HCT116 (cell line): ENCODE results near the gene ACADS. TPM values are rescaled to one million over a fixed set of nuclear protein-coding genes. Genes with fewer than 3 reads are reported as not detected.

Experiments used
- ATAC-seq: fragments of 200-7000 bp; cut with Tn5 transposase; 2 replicates; pipeline ENCODE4 v1.9.1; 2020; ENCODE audit warnings: mild to moderate bottlenecking, moderate library complexity
- BruUV-seq: library from RNA; stranded (reverse); fragments of 400-500 nt; replicated peaks from 2 replicates; lab custom pipeline; 2021; lab: Mats Ljungman, UMichigan
- CTCF ChIA-PET: fragments of 300-600 bp; sonication (Branson Sonifier 250); formaldehyde crosslinking; loops from one replicate; lab custom pipeline; 2021; ENCODE audit warnings: antibody characterized with exemption; lab: Charles Lee
- POLR2A ChIA-PET: fragments of 300-600, 350-600 bp; sonication (Branson Sonifier 250); formaldehyde crosslinking; loops from one replicate; lab custom pipeline; 2021; ENCODE audit warnings: antibody characterized with exemption; lab: Charles Lee
- RAD21 ChIA-PET, 2 experiments: fragments of 300-600 bp; sonication (Branson Sonifier 250); formaldehyde crosslinking; loops; one replicate each; lab custom pipeline; 2023; ENCODE audit warnings: low total read pairs in 2 of 2; ENCODE audit not compliant: uncharacterized antibody in 2 of 2, unreplicated experiment in 2 of 2, low non-redundant PET in 1 of 2; lab: Charles Lee
- DNase-seq: peaks from one replicate; pipeline ENCODE4 v3.0.0-alpha.2; 2010; ENCODE audit warnings: low read depth, low spot score
- H2AFZ ChIP-seq: fragments of 200-600 bp; shearing (Covaris generic), sonication (generic); 2 replicates; pipeline ENCODE4 v1.6.1; 2017; ENCODE audit warnings: low read depth, mixed run types, mixed read lengths, antibody characterized with exemption, low read length; ENCODE audit not compliant: poor library complexity, severe bottlenecking
- H3K27ac ChIP-seq: 2 replicates; pipeline ENCODE4 v1.5.1; 2012; ENCODE audit warnings: low read depth, low read length
- H3K27me3 ChIP-seq: fragments of 200-600 bp; sonication (generic); 2 replicates; pipeline ENCODE4 v1.6.1; 2016; ENCODE audit warnings: mixed run types, low read length, mixed read lengths; ENCODE audit not compliant: insufficient read depth
- H3K36me3 ChIP-seq, 2 experiments: fragments of 200-500 bp in 1 of 2; fragments of 200-600 bp in 1 of 2; sonication (Bioruptor generic) in 1 of 2; sonication (generic) in 1 of 2; 2 replicates each; pipeline versions ENCODE4 v1.5.1 to v1.6.1; 2014 to 2016; ENCODE audit warnings: low read length in 2 of 2, inconsistent platforms in 1 of 2, mixed read lengths in 1 of 2, mixed run types in 1 of 2; ENCODE audit not compliant: insufficient read depth in 2 of 2, control insufficient read depth in 1 of 2
- H3K4me1 ChIP-seq, 2 experiments: fragments of 200-600 bp in 1 of 2; sonication (generic) in 1 of 2; 2 replicates each; pipeline versions ENCODE4 v1.5.1 to v1.6.1; 2012 to 2017; ENCODE audit warnings: low read length in 2 of 2, inconsistent platforms in 1 of 2, mild to moderate bottlenecking in 1 of 2, mixed read lengths in 1 of 2, mixed run types in 1 of 2, moderate library complexity in 1 of 2; ENCODE audit not compliant: insufficient read depth in 2 of 2, control insufficient read depth in 1 of 2
- H3K4me2 ChIP-seq: fragments of 200-600 bp; sonication (generic); 2 replicates; pipeline ENCODE4 v1.6.1; 2017; ENCODE audit warnings: mixed run types, low read length, mixed read lengths
- H3K4me3 ChIP-seq, 2 experiments: fragments of 200-600 bp in 1 of 2; sonication (generic) in 1 of 2; replicated peaks in 1 of 2; 2 replicates each; pipeline ENCODE4 v1.5.1; 2011 to 2016; ENCODE audit warnings: low read length in 2 of 2, control low read depth in 1 of 2, low read depth in 1 of 2, mild to moderate bottlenecking in 1 of 2, mixed read lengths in 1 of 2, mixed run types in 1 of 2
- H3K79me2 ChIP-seq: fragments of 200-600 bp; sonication (generic); 2 replicates; pipeline ENCODE4 v1.6.1; 2017; ENCODE audit warnings: mild to moderate bottlenecking, mixed run types, low read length, moderate library complexity, mixed read lengths; ENCODE audit not compliant: insufficient read depth
- H3K9ac ChIP-seq: fragments of 200-600 bp; sonication (generic); 2 replicates; pipeline ENCODE4 v1.6.1; 2016; ENCODE audit warnings: low read length, mixed read lengths
- H3K9me2 ChIP-seq: fragments of 200-600 bp; sonication (generic), shearing (Covaris generic); 2 replicates; pipeline ENCODE4 v1.6.1; 2017; ENCODE audit warnings: mixed run types, mild to moderate bottlenecking, moderate library complexity; ENCODE audit not compliant: insufficient read depth
- H3K9me3 ChIP-seq, 2 experiments: fragments of 200-500 bp in 1 of 2; fragments of 200-600 bp in 1 of 2; sonication (Bioruptor generic) in 1 of 2; sonication (generic) in 1 of 2; 2 replicates each; pipeline ENCODE4 v1.6.1; 2014 to 2017; ENCODE audit warnings: low read length in 2 of 2, mixed read lengths in 2 of 2, inconsistent platforms in 1 of 2, low read depth in 1 of 2, mild to moderate bottlenecking in 1 of 2, mixed run types in 1 of 2, moderate library complexity in 1 of 2; ENCODE audit not compliant: control insufficient read depth in 1 of 2, insufficient read depth in 1 of 2
- H4K20me1 ChIP-seq: fragments of 200-600 bp; sonication (generic), shearing (Covaris generic); 2 replicates; pipeline ENCODE4 v1.6.1; 2017; ENCODE audit warnings: mixed run types, mild to moderate bottlenecking, moderate library complexity; ENCODE audit not compliant: insufficient read depth
- CEBPB ChIP-seq: IDR thresholded peaks from 2 replicates; pipeline ENCODE4 v1.6.1; 2012; ENCODE audit warnings: low read depth
- EGR1 ChIP-seq: IDR thresholded peaks from 2 replicates; pipeline ENCODE4 v1.6.1; 2012; ENCODE audit warnings: low read depth
- ELF1 ChIP-seq: IDR thresholded peaks from 2 replicates; pipeline ENCODE4 v1.6.1; 2012; ENCODE audit warnings: low read depth, borderline replicate concordance
- EZH2 ChIP-seq: fragments of 200-600 bp; sonication (generic); IDR thresholded peaks from 2 replicates; pipeline ENCODE4 v1.6.1; 2017; ENCODE audit warnings: antibody characterized with exemption, mixed run types
- EZH2phosphoT487 ChIP-seq: fragments of 200-600 bp; IDR thresholded peaks from 2 replicates; pipeline ENCODE4 v1.6.1; 2018; ENCODE audit warnings: antibody characterized with exemption, borderline replicate concordance
- FOSL1 ChIP-seq: IDR thresholded peaks from 2 replicates; pipeline ENCODE4 v1.6.1; 2012; ENCODE audit warnings: low read depth
- JUND ChIP-seq: IDR thresholded peaks from 2 replicates; pipeline ENCODE4 v1.6.1; 2012
- POLR2A ChIP-seq: IDR thresholded peaks from 2 replicates; pipeline ENCODE4 v1.7.0; 2011; ENCODE audit warnings: borderline replicate concordance; ENCODE audit not compliant: insufficient read depth, insufficient read length; ENCODE audit errors: extremely low read depth
- SP1 ChIP-seq: IDR thresholded peaks from 2 replicates; pipeline ENCODE4 v1.6.1; 2012; ENCODE audit warnings: low read depth
- SRF ChIP-seq: IDR thresholded peaks from 2 replicates; pipeline ENCODE4 v1.6.1; 2012; ENCODE audit warnings: low read depth
- TCF7L2 ChIP-seq: IDR thresholded peaks from 2 replicates; pipeline ENCODE4 v1.7.0; 2011; ENCODE audit warnings: borderline replicate concordance, inconsistent platforms; ENCODE audit not compliant: insufficient read depth, insufficient read length; ENCODE audit errors: extremely low read depth
- ZFX ChIP-seq: fragments of 450-650 bp; IDR thresholded peaks from 2 replicates; pipeline ENCODE4 v1.6.1; 2017
- intact Hi-C: fragments of 100-400 bp; cut with micrococcal nuclease; formaldehyde crosslinking; loops from 2 replicates; pipeline ENCODE4 v1.10.0; 2022
- total RNA-seq: library from RNA; stranded (reverse); gene quantifications from one replicate; pipeline ENCODE4 v1.2.1, GENCODE V29; 2021; ENCODE audit not compliant: unreplicated experiment
- TF ChIP-seq, protein P1 (sequence below): IDR thresholded peaks from 2 replicates; pipeline ENCODE4 v1.6.1; 2011; ENCODE audit warnings: mild to moderate bottlenecking, low read length, moderate library complexity; ENCODE audit not compliant: insufficient replicate concordance; ENCODE audit errors: extremely low read depth
- TF ChIP-seq, protein P2 (sequence below): IDR thresholded peaks from 2 replicates; pipeline ENCODE4 v1.6.1; 2012
- TF ChIP-seq, protein P3 (sequence below), 3 experiments: fragments of 200-600 bp in 1 of 3; sonication (generic) in 1 of 3; IDR thresholded peaks in 2 of 3; conservative IDR thresholded peaks in 1 of 3; 2 replicates each; pipeline ENCODE4 v1.5.1; 2012 to 2017; ENCODE audit warnings: low read depth in 2 of 3, low read length in 2 of 3, antibody characterized with exemption in 1 of 3, borderline replicate concordance in 1 of 3, control low read depth in 1 of 3, mild to moderate bottlenecking in 1 of 3, mixed read lengths in 1 of 3, mixed run types in 1 of 3, moderate library complexity in 1 of 3; ENCODE audit not compliant: insufficient read depth in 1 of 3
- TF ChIP-seq, protein P4 (sequence below): IDR thresholded peaks from 2 replicates; pipeline ENCODE4 v1.6.1; 2012

Gene ACADS
- total RNA-seq, 1 experiment from 2014 or later = 21.4 TPM

DNA sequence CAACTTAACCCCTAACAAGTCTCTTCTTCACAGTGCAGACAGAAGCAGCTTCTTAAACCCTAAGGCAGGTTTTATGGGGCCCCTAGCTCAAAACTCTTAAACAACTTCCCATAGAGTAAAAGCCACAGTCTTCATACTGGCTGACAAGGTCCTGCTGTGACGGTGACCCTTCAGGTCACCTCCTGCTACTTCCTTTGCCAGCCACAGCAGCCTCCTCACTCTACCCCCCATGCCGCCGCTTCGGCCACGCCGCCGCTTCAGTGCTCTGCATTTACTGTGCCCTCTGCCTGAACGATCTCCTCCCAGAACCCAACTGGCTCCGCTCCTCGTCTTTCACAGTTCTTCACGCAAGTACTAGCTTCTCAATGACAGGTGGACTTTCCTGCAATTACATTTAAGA lies 45.5 kb downstream of the ACADS start (continued):
- TF ChIP-seq EZH2phosphoT487 (no peak), EZH2 (no peak), JUND (no peak), ZFX (no peak), FOSL1 (no peak), POLR2A (no peak)
- TF ChIP-seq, protein P1, sequence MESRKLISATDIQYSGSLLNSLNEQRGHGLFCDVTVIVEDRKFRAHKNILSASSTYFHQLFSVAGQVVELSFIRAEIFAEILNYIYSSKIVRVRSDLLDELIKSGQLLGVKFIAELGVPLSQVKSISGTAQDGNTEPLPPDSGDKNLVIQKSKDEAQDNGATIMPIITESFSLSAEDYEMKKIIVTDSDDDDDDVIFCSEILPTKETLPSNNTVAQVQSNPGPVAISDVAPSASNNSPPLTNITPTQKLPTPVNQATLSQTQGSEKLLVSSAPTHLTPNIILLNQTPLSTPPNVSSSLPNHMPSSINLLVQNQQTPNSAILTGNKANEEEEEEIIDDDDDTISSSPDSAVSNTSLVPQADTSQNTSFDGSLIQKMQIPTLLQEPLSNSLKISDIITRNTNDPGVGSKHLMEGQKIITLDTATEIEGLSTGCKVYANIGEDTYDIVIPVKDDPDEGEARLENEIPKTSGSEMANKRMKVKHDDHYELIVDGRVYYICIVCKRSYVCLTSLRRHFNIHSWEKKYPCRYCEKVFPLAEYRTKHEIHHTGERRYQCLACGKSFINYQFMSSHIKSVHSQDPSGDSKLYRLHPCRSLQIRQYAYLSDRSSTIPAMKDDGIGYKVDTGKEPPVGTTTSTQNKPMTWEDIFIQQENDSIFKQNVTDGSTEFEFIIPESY = no peak
- TF ChIP-seq, protein P2, sequence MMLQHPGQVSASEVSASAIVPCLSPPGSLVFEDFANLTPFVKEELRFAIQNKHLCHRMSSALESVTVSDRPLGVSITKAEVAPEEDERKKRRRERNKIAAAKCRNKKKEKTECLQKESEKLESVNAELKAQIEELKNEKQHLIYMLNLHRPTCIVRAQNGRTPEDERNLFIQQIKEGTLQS = no peak

DNA sequence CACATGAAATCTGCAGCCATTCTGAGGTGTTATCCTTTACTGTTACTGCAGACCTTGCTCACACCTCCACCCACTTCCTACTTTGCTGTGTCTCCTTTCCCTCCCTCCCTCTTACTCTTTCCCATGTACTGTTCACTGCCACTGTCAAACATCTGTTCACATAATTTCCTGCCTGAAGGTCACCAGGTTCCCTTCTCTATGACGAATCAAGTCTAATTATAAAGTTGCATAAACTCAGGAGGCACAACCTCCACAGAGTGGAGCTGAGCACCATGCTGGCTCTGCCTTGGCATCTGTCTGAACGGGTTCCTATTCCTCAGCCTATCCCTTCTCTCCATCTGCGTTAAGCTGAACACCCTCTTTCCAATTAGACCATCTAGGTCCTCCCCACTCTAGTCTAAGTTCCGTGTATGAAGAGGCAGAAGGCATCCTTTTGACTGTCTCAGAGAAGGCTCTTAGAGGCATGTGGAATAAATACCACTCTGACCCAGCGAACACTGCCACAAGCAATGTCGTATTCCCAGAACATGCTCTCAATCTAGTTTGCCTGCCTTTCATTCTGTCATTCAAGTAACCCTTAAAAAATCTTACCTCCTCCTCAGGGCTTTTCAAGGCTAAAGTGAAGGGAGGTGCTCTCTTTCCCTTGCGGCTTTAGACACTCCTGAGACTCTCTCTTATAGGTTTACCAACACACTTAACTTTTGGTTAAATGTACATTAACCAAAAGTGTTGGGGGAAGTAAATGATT lies 48.7 kb downstream of the ACADS start:
- TF ChIP-seq CEBPB = no peak
- TF ChIP-seq ZFX = no peak
- TF ChIP-seq, protein P3, sequence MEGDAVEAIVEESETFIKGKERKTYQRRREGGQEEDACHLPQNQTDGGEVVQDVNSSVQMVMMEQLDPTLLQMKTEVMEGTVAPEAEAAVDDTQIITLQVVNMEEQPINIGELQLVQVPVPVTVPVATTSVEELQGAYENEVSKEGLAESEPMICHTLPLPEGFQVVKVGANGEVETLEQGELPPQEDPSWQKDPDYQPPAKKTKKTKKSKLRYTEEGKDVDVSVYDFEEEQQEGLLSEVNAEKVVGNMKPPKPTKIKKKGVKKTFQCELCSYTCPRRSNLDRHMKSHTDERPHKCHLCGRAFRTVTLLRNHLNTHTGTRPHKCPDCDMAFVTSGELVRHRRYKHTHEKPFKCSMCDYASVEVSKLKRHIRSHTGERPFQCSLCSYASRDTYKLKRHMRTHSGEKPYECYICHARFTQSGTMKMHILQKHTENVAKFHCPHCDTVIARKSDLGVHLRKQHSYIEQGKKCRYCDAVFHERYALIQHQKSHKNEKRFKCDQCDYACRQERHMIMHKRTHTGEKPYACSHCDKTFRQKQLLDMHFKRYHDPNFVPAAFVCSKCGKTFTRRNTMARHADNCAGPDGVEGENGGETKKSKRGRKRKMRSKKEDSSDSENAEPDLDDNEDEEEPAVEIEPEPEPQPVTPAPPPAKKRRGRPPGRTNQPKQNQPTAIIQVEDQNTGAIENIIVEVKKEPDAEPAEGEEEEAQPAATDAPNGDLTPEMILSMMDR (IDR thresholded peaks at IDR 0.05 in 2 of 3, conservative IDR thresholded peaks at IDR 0.05 in 1 of 3; ENCODE audit: borderline replicate concordance in 1 of 3, insufficient read depth in 1 of 3, low read depth in 2 of 3, low read length in 2 of 3) = no peak
- no peak for TF ChIP-seq EZH2
- TF ChIP-seq SP1 = no peak
- TF ChIP-seq EGR1 = no peak
- TF ChIP-seq JUND = no peak
- TF ChIP-seq ELF1 = no peak
- TF ChIP-seq, protein P1 = no peak
- TF ChIP-seq, protein P2 = no peak
- TF ChIP-seq TCF7L2 = no peak
- TF ChIP-seq, protein P4, sequence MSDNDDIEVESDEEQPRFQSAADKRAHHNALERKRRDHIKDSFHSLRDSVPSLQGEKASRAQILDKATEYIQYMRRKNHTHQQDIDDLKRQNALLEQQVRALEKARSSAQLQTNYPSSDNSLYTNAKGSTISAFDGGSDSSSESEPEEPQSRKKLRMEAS = no peak
- TF ChIP-seq POLR2A = no peak
- no peak for TF ChIP-seq FOSL1
- no peak for TF ChIP-seq SRF
- H3K4me1 ChIP-seq = no peaks in the 10 kb centered on the region
- H2AFZ ChIP-seq = no peak overlapping the region
- H3K27me3 ChIP-seq = no peaks in the 10 kb centered on the region
- no peaks in the 10 kb centered on the region for H3K9me3 ChIP-seq
- H4K20me1 ChIP-seq = no peaks in the 10 kb centered on the region
- no peaks in the 10 kb centered on the region for H3K79me2 ChIP-seq
- H3K9ac ChIP-seq = no peak overlapping the region
- no peak overlapping the region for H3K4me2 ChIP-seq
- POLR2A ChIA-PET = no interaction called here
- BruUV-seq = no TSS peak
- H3K36me3 ChIP-seq = no peaks in the 10 kb centered on the region
- RAD21 ChIA-PET = no interaction called here
- CTCF ChIA-PET = no interaction called here
- ATAC-seq (no peak), DNase-seq (no peak)
- no peak overlapping the region for H3K4me3 ChIP-seq
- no peak overlapping the region for H3K27ac ChIP-seq
- no peaks in the 10 kb centered on the region for H3K9me2 ChIP-seq
- intact Hi-C loops = no loop called here
